Measurements from ENCODE around the gene SLC12A3.
A peak's percentile ranks its signal among the peaks of the same experiment; 100 is the strongest.
"Not testable (repeated sequence)": the region's sequence is repeated elsewhere in the genome, so short reads cannot be mapped to it uniquely, and the experiment has no call there.

SLC12A3 gene

DNA sequence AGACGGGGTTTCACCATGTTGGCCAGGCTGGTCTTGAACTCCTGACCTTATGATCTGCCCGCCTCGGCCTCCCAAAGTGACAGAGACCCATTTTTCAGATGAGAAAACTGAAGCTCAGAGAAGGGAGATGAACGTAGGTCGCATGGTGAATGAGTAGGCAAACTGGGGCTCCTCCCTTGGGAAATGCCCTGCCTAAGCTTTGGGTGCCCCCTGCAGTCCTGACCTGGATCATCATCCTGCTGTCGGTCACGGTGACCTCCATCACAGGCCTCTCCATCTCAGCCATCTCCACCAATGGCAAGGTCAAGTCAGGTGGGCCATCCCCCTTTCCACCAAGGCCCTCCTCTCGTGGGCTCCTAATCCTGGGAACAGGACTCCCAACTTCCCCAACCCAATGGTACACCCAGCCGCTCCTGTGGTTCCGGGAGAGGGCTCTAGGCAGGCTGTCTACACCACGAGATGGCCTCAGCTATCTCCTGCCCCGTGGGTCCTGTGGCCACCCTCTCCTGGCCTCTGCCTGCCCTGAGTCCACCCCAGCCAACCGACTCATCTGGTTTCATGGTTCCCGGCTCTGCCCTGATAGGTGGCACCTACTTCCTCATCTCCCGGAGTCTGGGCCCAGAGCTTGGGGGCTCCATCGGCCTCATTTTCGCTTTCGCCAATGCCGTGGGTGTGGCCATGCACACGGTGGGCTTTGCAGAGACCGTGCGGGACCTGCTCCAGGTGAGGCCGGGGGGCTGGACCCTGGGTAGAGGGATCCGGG is 4.7 kb downstream of the SLC12A3 start:
- peak; percentile 19 for DNase-seq

GRCh38 chr16:56870276-56870888 is 5.4 kb downstream of the SLC12A3 start:
- DNase-seq: no peak

- no peak for DNase-seq
Observed at GRCh38 chr16:56871172-56871593, 6.2 kb downstream of the SLC12A3 start.

- no peak for DNase-seq
Observed at GRCh38 chr16:56872863-56873391, 7.9 kb downstream of the SLC12A3 start.

DNA sequence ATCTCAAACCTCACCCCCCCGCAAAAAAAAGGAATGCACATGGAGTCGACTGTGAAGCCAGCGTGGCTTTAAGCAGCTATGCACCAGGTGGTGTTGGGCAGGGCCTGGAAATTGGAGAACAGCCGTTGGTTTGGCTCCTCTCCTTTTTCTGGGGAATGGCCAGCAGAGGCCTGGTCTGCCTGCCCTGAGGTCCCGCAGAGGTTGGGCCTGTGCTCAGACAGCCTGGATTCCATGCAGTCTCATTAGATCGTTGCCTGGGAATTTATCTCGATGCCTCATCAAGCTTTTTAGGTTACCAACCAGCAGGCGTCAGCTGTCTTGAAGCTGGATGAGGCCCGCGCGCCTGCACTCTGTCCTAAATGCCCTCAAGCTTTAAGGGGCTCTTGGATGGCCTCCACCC is 9.8 kb downstream of the SLC12A3 start:
- DNase-seq: no peak

DNA sequence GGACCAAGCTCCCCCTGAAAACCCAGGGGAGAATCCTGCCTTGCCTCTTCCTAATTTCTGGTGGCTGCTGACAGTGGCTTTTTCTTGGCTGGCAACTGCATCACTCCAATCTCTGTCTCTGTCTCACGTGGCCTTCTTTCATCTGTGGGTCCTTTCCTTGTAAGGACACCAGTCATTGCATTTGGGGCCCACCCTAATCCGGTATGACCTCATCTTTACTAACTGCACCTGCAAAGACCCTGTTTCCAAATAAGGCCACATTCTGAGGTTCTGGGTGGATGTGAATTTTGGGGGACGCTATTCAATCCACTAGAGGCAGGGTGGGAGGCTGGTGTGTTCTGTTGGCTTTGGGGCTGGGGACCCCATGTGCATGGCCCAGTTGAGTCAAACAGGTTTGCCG is 11.0 kb downstream of the SLC12A3 start:
- no peak for DNase-seq

DNA sequence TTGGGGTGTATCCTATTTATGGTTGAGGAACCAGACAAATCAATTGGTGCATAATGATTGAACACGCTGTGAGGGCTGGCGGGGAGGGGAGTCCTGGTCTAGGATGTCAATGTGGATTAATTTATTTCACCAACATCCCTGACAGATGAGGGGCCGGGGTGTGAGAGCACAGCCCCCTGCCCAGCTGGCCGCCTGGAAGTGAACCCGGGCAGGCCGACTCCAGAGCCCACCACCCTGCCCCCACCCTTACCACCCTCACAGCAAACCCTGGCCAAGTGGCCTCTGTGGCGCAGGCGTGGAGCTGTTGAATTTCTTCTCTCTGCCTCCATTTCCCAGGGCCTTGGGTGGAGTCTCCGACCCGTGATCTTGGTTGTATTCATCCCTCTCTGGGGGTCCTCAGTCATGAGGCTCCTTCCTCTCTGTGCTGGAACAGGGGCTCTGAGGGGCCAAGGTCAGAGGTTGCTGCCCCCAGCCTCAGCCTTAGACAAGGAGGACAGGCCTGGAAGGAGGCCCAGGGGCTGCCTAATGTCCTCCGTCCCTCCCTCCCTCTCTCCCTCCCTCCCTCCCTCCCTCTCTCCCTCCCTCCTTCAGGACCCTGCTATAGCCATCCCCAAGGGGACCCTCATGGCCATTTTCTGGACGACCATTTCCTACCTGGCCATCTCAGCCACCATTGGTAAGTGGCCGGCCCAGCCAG is 12.6 kb downstream of the SLC12A3 start:
- DNase-seq: no peak

DNA sequence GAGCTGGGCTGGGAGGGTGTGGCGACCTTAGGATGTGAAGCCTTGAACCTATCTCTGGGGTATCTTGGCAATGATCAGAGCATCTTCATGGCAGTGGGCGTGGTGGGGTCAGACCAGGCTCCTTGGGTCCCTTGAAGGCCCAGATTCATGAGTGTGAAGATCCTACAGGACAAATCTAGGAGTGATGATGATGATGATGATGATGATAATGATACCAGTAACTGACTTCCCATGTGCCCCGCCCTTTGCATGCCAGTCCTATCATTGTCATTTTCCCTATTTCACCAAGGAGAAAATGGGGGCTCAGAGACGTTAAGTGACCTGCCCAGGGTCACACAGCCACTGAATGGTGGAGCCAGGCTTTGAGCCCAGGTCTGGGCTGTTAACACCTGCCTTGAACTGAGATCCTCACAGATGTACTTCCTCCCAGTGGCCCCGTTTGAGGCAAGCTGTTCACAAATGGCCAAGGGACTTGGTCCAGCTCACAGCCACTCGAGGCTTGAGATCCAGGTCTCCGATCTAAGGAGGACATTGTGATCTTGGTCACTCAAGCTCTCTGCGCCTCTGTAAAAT is 13.4 kb downstream of the SLC12A3 start:
- DNase-seq: no peak

DNA sequence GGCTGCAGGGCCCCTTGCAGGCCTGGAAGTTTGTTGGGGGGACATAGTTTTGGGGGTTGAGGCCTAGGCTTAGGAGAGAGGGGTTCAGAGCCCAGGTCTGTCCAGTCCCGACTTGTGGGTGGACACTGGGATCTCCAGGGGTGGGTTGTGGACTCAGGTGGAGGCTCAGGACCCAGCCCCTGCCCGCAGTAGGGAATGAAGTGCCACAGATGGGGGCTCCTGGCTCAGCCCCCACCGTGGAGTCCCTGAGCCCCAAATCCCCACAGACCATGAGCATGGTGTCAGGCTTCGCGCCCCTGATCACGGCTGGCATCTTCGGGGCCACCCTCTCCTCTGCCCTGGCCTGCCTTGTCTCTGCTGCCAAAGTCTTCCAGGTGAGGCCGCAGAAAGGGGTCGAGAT is 14.3 kb downstream of the SLC12A3 start:
- DNase-seq: no peak

DNA sequence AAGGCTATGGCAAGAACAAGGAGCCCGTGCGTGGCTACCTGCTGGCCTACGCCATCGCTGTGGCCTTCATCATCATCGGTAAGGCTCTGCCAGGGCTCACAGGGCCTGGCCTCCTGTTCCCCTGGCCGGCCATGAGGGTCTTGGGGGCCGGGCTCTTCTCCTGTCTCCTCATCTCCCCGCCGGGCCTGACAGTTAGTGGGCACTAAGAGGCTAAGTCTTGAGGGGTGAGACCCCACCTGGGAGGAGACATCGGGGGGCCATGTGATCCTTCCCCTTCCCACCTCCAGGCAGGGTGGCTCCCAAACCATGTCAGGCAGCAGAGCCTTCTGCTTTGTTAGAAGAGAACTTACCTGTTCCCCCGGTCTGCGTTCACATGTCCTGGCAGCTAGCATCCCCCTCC is 15.2 kb downstream of the SLC12A3 start:
- DNase-seq: no peak

DNA sequence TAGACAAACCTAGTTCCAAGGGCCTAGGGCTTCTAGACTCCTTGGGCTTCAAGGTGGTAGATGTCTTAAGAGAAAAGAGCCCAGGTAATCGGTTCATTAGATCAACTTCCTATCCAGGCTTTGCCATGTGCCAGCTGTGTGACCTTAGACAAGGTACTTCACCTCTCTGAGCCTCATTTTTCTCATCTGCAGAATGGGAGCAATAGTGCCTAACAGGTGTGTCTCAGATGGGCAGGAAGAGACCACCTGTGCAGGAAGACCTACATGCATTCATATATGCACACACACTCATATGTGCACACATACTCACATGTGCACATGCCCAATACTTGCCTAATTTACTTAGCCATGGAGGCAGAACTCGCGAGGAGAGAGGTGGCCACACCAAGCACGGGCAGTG is 15.7 kb downstream of the SLC12A3 start:
- no peak for DNase-seq

GRCh38 chr16:56882077-56882800 is 17.2 kb downstream of the SLC12A3 start:
- no peak for DNase-seq

GRCh38 chr16:56883586-56883985 is 18.6 kb downstream of the SLC12A3 start:
- DNase-seq: no peak

DNA sequence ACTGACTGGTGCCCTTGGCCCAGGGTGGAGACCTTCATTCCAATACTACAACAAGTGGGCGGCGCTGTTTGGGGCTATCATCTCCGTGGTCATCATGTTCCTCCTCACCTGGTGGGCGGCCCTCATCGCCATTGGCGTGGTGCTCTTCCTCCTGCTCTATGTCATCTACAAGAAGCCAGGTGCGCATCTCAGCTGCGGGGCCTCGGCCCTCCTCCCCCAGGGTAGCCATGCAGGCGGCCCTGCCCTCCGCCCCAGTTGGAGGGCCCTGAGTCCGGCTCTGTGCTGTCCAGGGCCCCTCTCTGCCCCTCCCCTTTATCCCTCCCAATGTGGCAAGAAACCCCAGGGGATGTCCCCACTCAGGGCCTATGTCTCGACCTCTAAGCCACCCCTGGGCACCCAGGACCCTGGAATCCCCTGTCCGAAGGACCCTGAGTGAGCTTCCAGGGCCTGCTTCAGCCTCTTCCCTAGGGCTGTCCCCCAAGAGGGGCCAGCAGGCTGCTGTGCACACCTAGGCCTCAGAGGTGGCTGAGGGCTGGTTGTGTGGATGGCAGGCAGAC is 19.1 kb downstream of the SLC12A3 start:
- DNase-seq: no peak

DNA sequence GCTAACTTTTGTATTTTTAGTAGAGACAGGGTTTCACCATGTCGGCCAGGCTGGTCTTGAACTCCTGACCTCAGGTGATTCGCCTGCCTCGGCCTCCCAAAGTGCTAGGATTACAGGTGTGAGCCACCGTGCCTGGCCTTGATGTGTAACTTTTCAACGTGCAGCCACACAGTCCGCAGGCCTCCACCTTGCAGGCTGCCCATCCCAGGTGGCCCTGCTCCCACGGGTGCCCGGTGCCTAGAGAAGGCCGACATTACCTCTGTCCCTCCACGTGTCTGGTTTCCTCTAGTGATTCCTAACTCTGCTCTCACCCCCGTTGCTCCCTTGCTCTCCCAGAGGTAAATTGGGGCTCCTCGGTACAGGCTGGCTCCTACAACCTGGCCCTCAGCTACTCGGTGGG is 19.9 kb downstream of the SLC12A3 start:
- DNase-seq: not testable (repeated sequence)

GRCh38 chr16:56885446-56886162 is 20.6 kb downstream of the SLC12A3 start:
- DNase-seq: no peak

- no peak for DNase-seq
Observed at GRCh38 chr16:56886296-56886695, 21.3 kb downstream of the SLC12A3 start.

DNA sequence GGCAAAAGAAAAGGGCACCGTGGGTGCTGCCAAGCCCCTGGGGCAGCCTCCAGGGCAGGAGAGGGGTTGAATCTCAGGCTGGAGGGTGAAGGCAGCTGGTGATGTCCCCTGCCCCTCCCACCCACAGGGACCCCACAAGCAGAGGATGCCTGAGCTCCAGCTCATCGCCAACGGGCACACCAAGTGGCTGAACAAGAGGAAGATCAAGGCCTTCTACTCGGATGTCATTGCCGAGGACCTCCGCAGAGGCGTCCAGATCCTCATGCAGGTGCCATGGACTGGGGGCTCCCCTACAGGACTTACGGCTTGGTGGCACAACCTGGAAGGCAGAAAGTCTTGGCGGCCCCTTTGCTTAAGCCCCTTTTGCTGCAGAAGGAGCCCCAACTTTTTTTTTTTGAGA is 21.8 kb downstream of the SLC12A3 start:
- DNase-seq: no peak

DNA sequence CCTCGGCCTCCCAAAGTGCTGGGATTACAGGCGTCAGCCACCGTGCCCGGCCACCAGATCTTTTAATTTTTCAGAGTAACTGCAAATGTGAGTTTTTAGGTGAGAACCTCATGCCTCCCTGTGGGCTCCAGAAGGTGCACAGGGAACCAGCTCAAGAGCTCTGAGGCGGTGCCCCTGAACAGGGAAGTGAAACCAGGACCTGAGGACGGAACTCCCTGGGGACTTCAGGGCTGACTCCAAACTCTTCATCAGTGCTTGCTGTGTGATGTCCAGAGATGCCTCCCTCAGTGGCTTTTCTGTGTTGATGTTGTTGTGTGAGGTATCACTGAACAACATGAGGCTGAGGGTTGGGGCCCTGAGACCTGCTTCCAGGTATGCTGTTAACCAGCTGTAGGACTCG is 23.8 kb downstream of the SLC12A3 start:
- no peak for DNase-seq

- no peak for DNase-seq
Observed at GRCh38 chr16:56889206-56889605, 24.2 kb downstream of the SLC12A3 start.

DNA sequence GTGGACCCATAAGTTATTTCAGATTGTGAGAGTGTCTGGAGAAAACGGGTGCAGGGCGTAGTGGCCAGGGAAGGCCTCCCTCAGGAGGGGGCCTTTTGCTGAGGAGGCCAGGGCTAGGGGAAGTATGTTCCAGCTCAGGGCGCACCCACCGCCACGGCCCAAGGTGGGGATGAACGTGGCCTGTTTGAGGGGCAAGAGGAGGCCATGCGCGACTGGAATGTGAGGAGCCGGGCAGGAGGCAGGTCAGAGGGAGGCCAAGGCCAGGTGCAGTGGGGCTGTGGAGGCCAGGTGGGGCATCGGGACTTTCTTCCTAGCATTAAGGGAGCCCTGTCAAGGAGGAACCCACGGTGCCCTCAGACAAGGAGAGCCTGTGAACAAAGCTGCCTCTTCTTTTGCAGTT is 26.7 kb downstream of the SLC12A3 start:
- no peak for DNase-seq

- no peak for DNase-seq
Observed at GRCh38 chr16:56892705-56893104, 27.7 kb downstream of the SLC12A3 start.
